ENCODE data around the gene CHRNA3. TPM values are rescaled to one million over a fixed set of nuclear protein-coding genes. Genes with fewer than 3 reads are reported as not detected.

The CHRNA3 gene
- total and polyA plus RNA-seq, 4 experiments from 2014 or later: not detected

Other genes with a start within 250 kb of the CHRNA3 start
- gene IREB2, start 182.8 kb downstream of the CHRNA3 start, total RNA-seq: 10 to 100 TPM; 65.0 to 71.9 TPM
- 10 to 100 TPM in 1 of 2 donors, 1 to 10 TPM in 1; 7.6 to 19.5 TPM for gene IREB2, start 182.8 kb downstream of the CHRNA3 start, polyA plus RNA-seq
- 1 to 10 TPM; 4.8 to 5.7 TPM for gene HYKK, start 113.4 kb downstream of the CHRNA3 start, total RNA-seq
- 1 to 10 TPM; 1.8 to 5.4 TPM for gene HYKK, start 113.4 kb downstream of the CHRNA3 start, polyA plus RNA-seq
- 10 to 100 TPM; 89.8 to 91.7 TPM for gene PSMA4, start 80.6 kb downstream of the CHRNA3 start, total RNA-seq
- gene PSMA4, start 80.6 kb downstream of the CHRNA3 start, polyA plus RNA-seq: 100 to 1,000 TPM; 211 to 279 TPM
- gene CHRNA5, start 55.5 kb downstream of the CHRNA3 start, total RNA-seq: 1 to 10 TPM; 1.3 to 1.6 TPM
- gene CHRNA5, start 55.5 kb downstream of the CHRNA3 start, polyA plus RNA-seq: under 1 TPM; 0.07 to 0.76 TPM
- gene CHRNB4, start 20.2 kb upstream of the CHRNA3 start, total RNA-seq: not detected
- not detected for gene CHRNB4, start 20.2 kb upstream of the CHRNA3 start, polyA plus RNA-seq
- not detected for gene ADAMTS7, start 190.5 kb upstream of the CHRNA3 start, total RNA-seq
- gene ADAMTS7, start 190.5 kb upstream of the CHRNA3 start, polyA plus RNA-seq: not detected